ENCODE measurements around the gene LMBR1.
"Not testable (repeated sequence)": the region's sequence is repeated elsewhere in the genome, so short reads cannot be mapped to it uniquely, and the experiment has no call there.

The LMBR1 gene

GRCh38 chr7:156819733-156820295 lies 73.2 kb downstream of the LMBR1 start:
- Histone ChIP-seq H3K4me1 (ENCODE audit: control insufficient read depth, low read depth, low read length) (no peaks in the 10 kb centered on the region), H3K9me3 (ENCODE audit: control insufficient read depth, low read depth, low read length) (no peaks in the 10 kb centered on the region), H3K36me3 (ENCODE audit: control insufficient read depth, low read depth, low read length) (no peaks in the 10 kb centered on the region)

GRCh38 chr7:156818133-156818532 lies 74.8 kb downstream of the LMBR1 start:
- H3K36me3 ChIP-seq (ENCODE audit: control insufficient read depth, low read depth, low read length) = no peaks in the 10 kb centered on the region
- H3K27ac ChIP-seq (ENCODE audit: low read length) = no peak overlapping the region
- H3K9me3 ChIP-seq (ENCODE audit: control insufficient read depth, low read depth, low read length) = no peaks in the 10 kb centered on the region
- H3K4me1 ChIP-seq (ENCODE audit: control insufficient read depth, low read depth, low read length) = no peaks in the 10 kb centered on the region
- no peak overlapping the region for H3K4me3 ChIP-seq (ENCODE audit: low read length)
- no peak overlapping the region for H3K9ac ChIP-seq (ENCODE audit: low read length)
- no peaks in the 10 kb centered on the region for H3K27me3 ChIP-seq (ENCODE audit: control insufficient read depth, insufficient read depth, low read length)

More at GRCh38 chr7:156819733-156820295, 73.2 kb downstream of the LMBR1 start:
- Histone ChIP-seq H3K9ac (ENCODE audit: low read length) (no peak overlapping the region), H3K4me3 (ENCODE audit: low read length) (no peak overlapping the region), H3K27me3 (ENCODE audit: control insufficient read depth, insufficient read depth, low read length) (no peaks in the 10 kb centered on the region), H3K27ac (ENCODE audit: low read length) (no peak overlapping the region)

GRCh38 chr7:156816943-156817572 lies 75.9 kb downstream of the LMBR1 start:
- Histone ChIP-seq H3K36me3 (ENCODE audit: control insufficient read depth, low read depth, low read length) (no peaks in the 10 kb centered on the region), H3K27ac (ENCODE audit: low read length) (no peak overlapping the region)

GRCh38 chr7:156811706-156812105 lies 81.3 kb downstream of the LMBR1 start:
- Histone ChIP-seq H3K9ac (ENCODE audit: low read length) (no peak overlapping the region), H3K9me3 (ENCODE audit: control insufficient read depth, low read depth, low read length) (no peaks in the 10 kb centered on the region), H3K36me3 (ENCODE audit: control insufficient read depth, low read depth, low read length) (peaks cover 3% of the 10 kb centered on the region), H3K4me1 (ENCODE audit: control insufficient read depth, low read depth, low read length) (no peaks in the 10 kb centered on the region), H3K27ac (ENCODE audit: low read length) (no peak overlapping the region), H3K4me3 (ENCODE audit: low read length) (no peak overlapping the region), H3K27me3 (ENCODE audit: control insufficient read depth, insufficient read depth, low read length) (no peaks in the 10 kb centered on the region)

More at GRCh38 chr7:156816943-156817572, 75.9 kb downstream of the LMBR1 start:
- Histone ChIP-seq H3K9me3 (ENCODE audit: control insufficient read depth, low read depth, low read length) (no peaks in the 10 kb centered on the region), H3K4me3 (ENCODE audit: low read length) (no peak overlapping the region), H3K9ac (ENCODE audit: low read length) (no peak overlapping the region), H3K27me3 (ENCODE audit: control insufficient read depth, insufficient read depth, low read length) (no peaks in the 10 kb centered on the region), H3K4me1 (ENCODE audit: control insufficient read depth, low read depth, low read length) (no peaks in the 10 kb centered on the region)

- not testable (repeated sequence) for H3K9ac ChIP-seq (ENCODE audit: low read length); H3K36me3 ChIP-seq (ENCODE audit: control insufficient read depth, low read depth, low read length); H3K27ac ChIP-seq (ENCODE audit: low read length); H3K4me3 ChIP-seq (ENCODE audit: low read length); H3K9me3 ChIP-seq (ENCODE audit: control insufficient read depth, low read depth, low read length); H3K27me3 ChIP-seq (ENCODE audit: control insufficient read depth, insufficient read depth, low read length); H3K4me1 ChIP-seq (ENCODE audit: control insufficient read depth, low read depth, low read length)
Observed at GRCh38 chr7:156803656-156804055, 89.3 kb downstream of the LMBR1 start.

- H3K27ac ChIP-seq (ENCODE audit: low read length) = no peak overlapping the region
- H3K4me3 ChIP-seq (ENCODE audit: low read length) = no peak overlapping the region
- no peaks in the 10 kb centered on the region for H3K27me3 ChIP-seq (ENCODE audit: control insufficient read depth, insufficient read depth, low read length)
- no peaks in the 10 kb centered on the region for H3K9me3 ChIP-seq (ENCODE audit: control insufficient read depth, low read depth, low read length)
- H3K4me1 ChIP-seq (ENCODE audit: control insufficient read depth, low read depth, low read length) = no peaks in the 10 kb centered on the region
- no peaks in the 10 kb centered on the region for H3K36me3 ChIP-seq (ENCODE audit: control insufficient read depth, low read depth, low read length)
- H3K9ac ChIP-seq (ENCODE audit: low read length) = no peak overlapping the region
Observed at GRCh38 chr7:156802214-156802613, 90.8 kb downstream of the LMBR1 start.

- Histone ChIP-seq H3K4me3 (ENCODE audit: low read length) (no peak overlapping the region), H3K36me3 (ENCODE audit: control insufficient read depth, low read depth, low read length) (no peaks in the 10 kb centered on the region), H3K27ac (ENCODE audit: low read length) (no peak overlapping the region), H3K4me1 (ENCODE audit: control insufficient read depth, low read depth, low read length) (peaks cover 20% of the 10 kb centered on the region), H3K9me3 (ENCODE audit: control insufficient read depth, low read depth, low read length) (no peaks in the 10 kb centered on the region), H3K27me3 (ENCODE audit: control insufficient read depth, insufficient read depth, low read length) (no peaks in the 10 kb centered on the region), H3K9ac (ENCODE audit: low read length) (no peak overlapping the region)
Observed at GRCh38 chr7:156795415-156795814, 97.6 kb downstream of the LMBR1 start.

GRCh38 chr7:156793334-156793733 lies 99.6 kb downstream of the LMBR1 start:
- Histone ChIP-seq H3K27ac (ENCODE audit: low read length) (no peak overlapping the region), H3K9ac (ENCODE audit: low read length) (no peak overlapping the region), H3K9me3 (ENCODE audit: control insufficient read depth, low read depth, low read length) (no peaks in the 10 kb centered on the region), H3K4me3 (ENCODE audit: low read length) (no peak overlapping the region), H3K36me3 (ENCODE audit: control insufficient read depth, low read depth, low read length) (no peaks in the 10 kb centered on the region), H3K4me1 (ENCODE audit: control insufficient read depth, low read depth, low read length) (peaks cover 24% of the 10 kb centered on the region), H3K27me3 (ENCODE audit: control insufficient read depth, insufficient read depth, low read length) (no peaks in the 10 kb centered on the region)

GRCh38 chr7:156792611-156793010 lies 100.4 kb downstream of the LMBR1 start:
- Histone ChIP-seq H3K4me3 (ENCODE audit: low read length) (no peak overlapping the region), H3K36me3 (ENCODE audit: control insufficient read depth, low read depth, low read length) (no peaks in the 10 kb centered on the region), H3K27me3 (ENCODE audit: control insufficient read depth, insufficient read depth, low read length) (no peaks in the 10 kb centered on the region), H3K9ac (ENCODE audit: low read length) (no peak overlapping the region), H3K4me1 (ENCODE audit: control insufficient read depth, low read depth, low read length) (peaks cover 24% of the 10 kb centered on the region), H3K9me3 (ENCODE audit: control insufficient read depth, low read depth, low read length) (no peaks in the 10 kb centered on the region), H3K27ac (ENCODE audit: low read length) (no peak overlapping the region)

- Histone ChIP-seq H3K36me3 (ENCODE audit: control insufficient read depth, low read depth, low read length) (no peaks in the 10 kb centered on the region), H3K27me3 (ENCODE audit: control insufficient read depth, insufficient read depth, low read length) (no peaks in the 10 kb centered on the region), H3K9me3 (ENCODE audit: control insufficient read depth, low read depth, low read length) (no peaks in the 10 kb centered on the region), H3K9ac (ENCODE audit: low read length) (peak overlapping the region; percentile 8), H3K4me3 (ENCODE audit: low read length) (peak overlapping the region; percentile 1), H3K4me1 (ENCODE audit: control insufficient read depth, low read depth, low read length) (peaks cover 24% of the 10 kb centered on the region), H3K27ac (ENCODE audit: low read length) (peak overlapping the region; percentile 2)
Observed at GRCh38 chr7:156791241-156791640, 101.7 kb downstream of the LMBR1 start.

- no peak overlapping the region for H3K9ac ChIP-seq (ENCODE audit: low read length)
- H3K27me3 ChIP-seq (ENCODE audit: control insufficient read depth, insufficient read depth, low read length) = no peaks in the 10 kb centered on the region
Observed at GRCh38 chr7:156790264-156790663, 102.7 kb downstream of the LMBR1 start.

GRCh38 chr7:156785998-156786543 lies 106.9 kb downstream of the LMBR1 start:
- Histone ChIP-seq H3K4me3 (ENCODE audit: low read length) (no peak overlapping the region), H3K27me3 (ENCODE audit: control insufficient read depth, insufficient read depth, low read length) (no peaks in the 10 kb centered on the region), H3K27ac (ENCODE audit: low read length) (no peak overlapping the region), H3K36me3 (ENCODE audit: control insufficient read depth, low read depth, low read length) (no peaks in the 10 kb centered on the region), H3K4me1 (ENCODE audit: control insufficient read depth, low read depth, low read length) (peaks cover 10% of the 10 kb centered on the region), H3K9me3 (ENCODE audit: control insufficient read depth, low read depth, low read length) (no peaks in the 10 kb centered on the region), H3K9ac (ENCODE audit: low read length) (no peak overlapping the region)

More at GRCh38 chr7:156790264-156790663, 102.7 kb downstream of the LMBR1 start:
- H3K4me1 ChIP-seq (ENCODE audit: control insufficient read depth, low read depth, low read length) = peaks cover 24% of the 10 kb centered on the region
- no peaks in the 10 kb centered on the region for H3K9me3 ChIP-seq (ENCODE audit: control insufficient read depth, low read depth, low read length)
- no peak overlapping the region for H3K27ac ChIP-seq (ENCODE audit: low read length)
- H3K4me3 ChIP-seq (ENCODE audit: low read length) = no peak overlapping the region
- H3K36me3 ChIP-seq (ENCODE audit: control insufficient read depth, low read depth, low read length) = no peaks in the 10 kb centered on the region
